ENCODE results near the gene ZFYVE28.
"Not testable (repeated sequence)": the region's sequence is repeated elsewhere in the genome, so short reads cannot be mapped to it uniquely, and the experiment has no call there.

ZFYVE28 gene

DNA sequence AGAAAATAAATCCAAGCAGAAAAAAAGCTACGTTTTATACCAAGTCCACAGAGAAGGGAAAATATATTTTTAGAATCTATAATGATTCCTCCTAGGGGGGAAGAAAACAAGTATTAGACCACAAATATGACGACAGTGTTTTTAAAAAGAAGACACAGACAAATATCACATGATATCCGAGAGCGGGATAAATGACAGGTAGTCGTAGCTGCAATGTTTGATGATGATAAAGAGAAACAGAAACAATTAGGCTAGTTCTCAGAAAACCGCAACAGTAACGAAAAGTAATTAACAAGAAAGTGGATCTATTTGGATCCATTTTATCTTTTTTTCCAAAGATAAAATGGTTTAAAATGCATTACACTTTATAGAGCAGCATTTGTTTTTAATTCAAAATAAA, 177.4 kb downstream of the ZFYVE28 start:
- no peak for DNase-seq

DNA sequence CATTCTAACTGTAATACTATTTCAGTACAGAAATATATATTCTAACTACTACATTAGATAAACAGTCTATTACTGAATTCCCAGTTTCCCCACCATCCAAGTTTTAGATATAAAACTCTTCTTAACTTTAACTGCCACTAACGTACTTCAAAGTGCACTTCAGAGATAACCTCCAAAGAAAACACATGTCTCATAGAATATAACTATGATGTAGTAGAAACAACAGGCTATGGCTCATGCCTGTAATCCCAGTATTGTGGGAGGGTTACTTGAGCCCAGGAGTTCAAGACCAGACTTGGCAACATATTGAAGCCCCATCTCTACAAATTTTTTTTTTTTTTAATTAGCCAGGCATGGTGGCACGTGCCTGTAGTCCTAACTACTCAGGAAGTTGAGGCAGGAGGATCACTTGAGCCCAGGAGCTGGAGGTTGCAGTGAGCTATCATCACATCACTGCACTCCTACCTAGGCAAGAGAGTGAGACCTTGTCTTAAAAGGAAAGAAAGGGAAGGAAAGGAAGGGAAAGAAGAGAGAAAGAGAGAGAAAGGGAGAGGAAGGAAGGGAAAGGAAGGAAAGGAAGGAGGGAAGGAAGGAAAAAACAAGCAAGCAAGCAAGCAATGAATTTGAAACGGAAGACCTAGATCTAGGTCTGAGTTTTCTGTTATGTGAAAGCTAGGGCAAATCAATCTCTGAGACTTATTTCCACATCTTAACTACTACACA, 181.3 kb downstream of the ZFYVE28 start:
- no peak for DNase-seq

DNA sequence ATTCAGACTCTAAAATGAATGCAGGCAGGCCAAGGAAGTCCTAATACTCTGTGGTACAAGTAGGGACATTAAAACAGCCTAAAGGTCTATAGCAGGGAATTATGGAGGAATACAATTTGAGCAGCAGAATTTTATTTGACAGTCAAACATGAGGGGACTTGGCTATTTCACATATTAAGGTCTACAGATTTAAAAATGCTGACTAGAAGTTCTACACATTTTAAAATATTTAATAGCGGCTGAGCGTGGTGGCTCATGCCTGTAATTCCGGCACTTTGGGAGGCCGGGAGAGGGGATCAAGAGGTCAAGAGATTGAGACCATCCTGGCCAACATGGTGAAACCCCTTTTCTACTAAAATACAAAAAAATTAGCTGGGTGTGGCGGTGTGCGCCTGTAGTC, 187.4 kb downstream of the ZFYVE28 start:
- no peak for DNase-seq

DNA sequence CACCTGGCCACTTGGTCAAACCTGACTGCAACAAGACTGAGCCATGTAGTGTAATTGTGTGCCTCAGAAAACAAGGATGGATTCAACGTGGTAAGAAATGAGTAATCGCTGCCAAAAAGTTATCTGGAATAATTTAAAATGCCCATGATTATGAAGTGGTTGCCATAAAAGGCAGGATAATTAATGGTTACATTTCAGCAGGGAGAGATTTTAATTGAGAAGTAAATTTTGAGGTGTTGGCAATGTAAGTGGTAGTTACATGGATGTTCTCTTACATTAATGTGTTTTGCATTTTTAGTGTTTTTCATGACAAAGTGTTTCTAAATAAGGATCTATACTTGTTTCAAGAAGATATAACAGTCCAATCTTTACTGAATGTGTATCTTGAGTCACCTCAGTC, 192.2 kb downstream of the ZFYVE28 start:
- DNase-seq, result no peak

DNA sequence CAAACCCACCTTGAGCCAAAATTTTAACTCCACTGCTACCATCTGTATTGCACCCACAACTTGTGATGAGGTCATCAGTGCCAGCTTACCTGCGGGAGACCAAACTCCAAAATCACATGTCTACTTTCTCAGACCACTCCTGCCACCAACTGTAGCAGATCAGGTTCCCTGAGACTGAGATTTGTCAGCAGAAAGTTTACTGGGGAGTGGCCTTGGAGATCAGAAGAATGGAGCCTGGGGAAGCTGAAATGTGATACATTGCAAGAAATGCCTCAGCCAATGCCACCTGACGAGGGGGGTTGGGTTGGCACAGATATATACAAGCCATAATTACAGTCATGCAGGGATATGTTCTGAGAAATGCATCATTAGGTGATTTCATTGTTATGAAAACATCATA, 195.6 kb downstream of the ZFYVE28 start:
- no peak for DNase-seq

DNA sequence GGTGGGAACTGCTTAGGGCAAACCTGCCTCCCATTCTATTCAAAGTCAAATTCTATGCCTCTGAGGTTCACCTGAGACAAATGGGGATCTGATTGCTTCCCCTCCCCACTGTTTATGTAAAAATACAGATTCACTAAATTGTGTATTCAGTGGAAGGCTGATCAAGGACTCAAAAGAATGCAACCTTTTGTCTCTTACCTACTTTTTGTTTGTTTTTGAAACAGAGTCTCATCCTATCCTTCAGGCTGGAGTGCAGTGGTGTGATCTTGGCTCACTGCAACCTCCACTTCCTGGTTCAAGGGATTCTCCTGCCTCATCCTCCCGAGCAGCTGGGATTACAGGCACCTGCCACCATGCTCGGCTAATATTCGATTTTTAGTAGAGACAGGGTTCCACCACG, 197.1 kb downstream of the ZFYVE28 start:
- DNase-seq, result not testable (repeated sequence)

DNA sequence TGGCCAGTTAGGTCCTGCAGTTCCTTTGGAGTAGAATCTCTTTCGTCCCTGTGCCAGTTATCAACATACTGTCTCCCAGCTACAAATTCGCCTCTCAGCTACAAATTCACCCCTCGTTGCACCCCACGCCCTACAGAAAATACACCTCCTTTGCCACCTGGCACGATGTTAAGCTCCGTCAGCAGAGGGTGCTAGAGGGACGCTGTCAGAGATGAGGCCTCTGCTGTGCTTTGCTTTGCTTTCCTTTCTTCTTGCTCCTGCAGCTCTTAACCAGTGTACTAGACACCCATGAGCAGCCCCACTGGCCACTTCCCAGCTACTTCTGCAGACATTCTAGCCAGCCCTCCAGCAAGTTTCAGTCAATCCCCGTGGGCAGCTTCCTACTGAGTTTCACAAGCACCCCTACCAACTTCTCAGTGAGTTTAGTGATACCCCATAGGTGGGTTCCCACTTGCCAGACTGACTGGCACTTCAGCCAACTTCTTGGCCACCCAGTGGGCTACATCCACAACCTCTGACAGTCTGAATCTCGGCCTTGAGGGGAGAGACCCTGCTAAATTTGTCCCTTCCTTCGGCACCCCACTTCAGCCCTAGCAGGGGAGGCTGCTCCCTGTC, 198.3 kb downstream of the ZFYVE28 start:
- DNase-seq, result peak; percentile 65
